Progenitor cell of endocrine pancreas (in vitro differentiated cells): ENCODE data around the gene BAZ2B. TPM values are rescaled to one million over a fixed set of nuclear protein-coding genes. Genes with fewer than 3 reads are reported as not detected.

ENCODE experiments used
- DNase-seq: peaks from one replicate; pipeline ENCODE4 v3.0.0; 2021; ENCODE audit warnings: low spot score; ENCODE audit not compliant: unreplicated experiment
- H3K27ac Mint-ChIP-seq: 2 replicates; pipeline ENCODE4 v1.8.0; 2021; ENCODE audit warnings: mild to moderate bottlenecking, moderate library complexity, mixed read lengths
- H3K27me3 Mint-ChIP-seq: 2 replicates; pipeline ENCODE4 v1.8.0; 2021; ENCODE audit warnings: mixed read lengths
- H3K36me3 Mint-ChIP-seq: 2 replicates; pipeline ENCODE4 v1.8.0; 2022; ENCODE audit warnings: mixed read lengths; ENCODE audit not compliant: insufficient read depth
- H3K4me1 Mint-ChIP-seq: 2 replicates; pipeline ENCODE4 v1.8.0; 2021; ENCODE audit warnings: low read depth, mixed read lengths
- H3K4me3 Mint-ChIP-seq: 2 replicates; pipeline ENCODE4 v1.8.0; 2021; ENCODE audit warnings: low read depth, mild to moderate bottlenecking, moderate library complexity, mixed read lengths
- H3K9me3 Mint-ChIP-seq: 2 replicates; pipeline ENCODE4 v1.8.0; 2021; ENCODE audit warnings: low read depth, mixed read lengths
- CTCF ChIP-seq: fragments of 200-600 bp; sonication (generic); IDR thresholded peaks from one replicate; pipeline ENCODE4 v1.5.0; 2021; ENCODE audit warnings: antibody characterized with exemption, mild to moderate bottlenecking; ENCODE audit not compliant: unreplicated experiment
- total RNA-seq: library from RNA; stranded (reverse); gene quantifications from 2 replicates; pipeline ENCODE4 v1.2.1, GENCODE V29; 2021

Gene BAZ2B
- total RNA-seq, 1 donor from 2014 or later, result 155 TPM

- Mint-ChIP-seq H3K27me3 (no peaks in the 10 kb centered on the region), H3K9me3 (no peaks in the 10 kb centered on the region), H3K4me3 (no peak overlapping the region), H3K36me3 (peaks cover 18% of the 10 kb centered on the region), H3K4me1 (peaks cover 12% of the 10 kb centered on the region), H3K27ac (no peak overlapping the region)
- TF ChIP-seq CTCF, result no peak
- no peak for DNase-seq
Observed at GRCh38 chr2:159275111-159275510, 341.2 kb downstream of the BAZ2B start.

- no peak for DNase-seq
- peaks cover 12% of the 10 kb centered on the region for H3K4me1 Mint-ChIP-seq
- no peaks in the 10 kb centered on the region for H3K27me3 Mint-ChIP-seq
- TF ChIP-seq CTCF, result no peak
- H3K36me3 Mint-ChIP-seq, result peaks cover 13% of the 10 kb centered on the region
- H3K27ac Mint-ChIP-seq, result peak overlapping the region; percentile 94
- no peaks in the 10 kb centered on the region for H3K9me3 Mint-ChIP-seq
- H3K4me3 Mint-ChIP-seq, result no peak overlapping the region
Observed at GRCh38 chr2:159272156-159272555, 344.2 kb downstream of the BAZ2B start.

- H3K27ac Mint-ChIP-seq, result no peak overlapping the region
- H3K9me3 Mint-ChIP-seq, result no peaks in the 10 kb centered on the region
- H3K4me1 Mint-ChIP-seq, result peaks cover 12% of the 10 kb centered on the region
- no peaks in the 10 kb centered on the region for H3K27me3 Mint-ChIP-seq
- TF ChIP-seq CTCF, result no peak
- H3K36me3 Mint-ChIP-seq, result peaks cover 14% of the 10 kb centered on the region
- DNase-seq, result no peak
- no peak overlapping the region for H3K4me3 Mint-ChIP-seq
Observed at GRCh38 chr2:159270744-159271379, 345.5 kb downstream of the BAZ2B start.

Other genes starting within 250 kb of the BAZ2B start
- gene MARCHF7, start 96.0 kb upstream of the BAZ2B start, total RNA-seq, result 102 and 113 TPM in 2 replicates
- gene CD302, start 181.7 kb upstream of the BAZ2B start, total RNA-seq, result 3.6 and 3.9 TPM in 2 replicates